T-helper 2 cell (primary cell): Measurements from ENCODE around the gene NRM.
A peak's percentile ranks its signal among the peaks of the same experiment; 100 is the strongest.
"Not testable (repeated sequence)": the region's sequence is repeated elsewhere in the genome, so short reads cannot be mapped to it uniquely, and the experiment has no call there.

ENCODE experiments used
- DNase-seq, 5 experiments: peaks; one replicate each; pipeline versions ENCODE4 v3.0.0 to v3.0.0-alpha.2; 2012 to 2022

Gene NRM

DNA sequence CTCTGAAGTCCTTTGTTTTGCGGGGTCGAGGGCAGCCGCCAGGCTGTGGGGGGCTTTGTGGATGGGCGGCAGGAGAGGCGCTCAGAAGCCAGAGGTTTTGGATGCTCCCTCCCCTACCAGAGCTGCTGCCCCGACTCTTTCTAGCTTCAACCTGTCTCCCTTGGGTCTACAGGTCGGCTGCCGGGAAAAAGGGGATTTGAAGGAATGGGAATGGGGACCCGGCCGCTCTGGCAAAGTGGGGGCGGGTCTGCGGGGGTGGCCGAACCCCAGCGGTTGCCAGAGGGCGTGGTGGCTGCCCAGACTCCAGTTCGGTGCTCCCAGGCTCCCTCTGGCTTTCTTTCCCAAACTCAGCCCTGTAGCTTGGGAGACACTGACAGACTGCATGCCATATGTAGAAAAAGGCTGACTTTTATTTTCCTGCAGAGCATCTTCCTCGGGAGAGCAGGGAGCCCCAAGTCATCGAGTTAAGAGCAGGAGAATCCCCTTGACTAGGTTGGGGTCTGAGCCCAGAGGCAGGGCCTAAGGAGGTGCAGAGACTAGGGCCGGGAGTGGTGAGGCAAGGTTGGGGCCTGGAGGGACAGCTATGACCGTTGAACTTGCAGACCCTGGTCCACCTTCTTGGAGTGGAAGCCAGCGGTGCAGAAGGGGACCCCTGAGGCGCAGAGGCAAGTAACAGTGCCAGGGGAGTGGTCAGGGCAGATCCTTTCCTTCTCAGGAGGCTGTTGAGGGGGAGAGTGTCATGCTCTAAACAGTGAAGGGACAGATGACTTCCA is 2.9 kb downstream of the NRM start:
- DNase-seq: no peak

DNA sequence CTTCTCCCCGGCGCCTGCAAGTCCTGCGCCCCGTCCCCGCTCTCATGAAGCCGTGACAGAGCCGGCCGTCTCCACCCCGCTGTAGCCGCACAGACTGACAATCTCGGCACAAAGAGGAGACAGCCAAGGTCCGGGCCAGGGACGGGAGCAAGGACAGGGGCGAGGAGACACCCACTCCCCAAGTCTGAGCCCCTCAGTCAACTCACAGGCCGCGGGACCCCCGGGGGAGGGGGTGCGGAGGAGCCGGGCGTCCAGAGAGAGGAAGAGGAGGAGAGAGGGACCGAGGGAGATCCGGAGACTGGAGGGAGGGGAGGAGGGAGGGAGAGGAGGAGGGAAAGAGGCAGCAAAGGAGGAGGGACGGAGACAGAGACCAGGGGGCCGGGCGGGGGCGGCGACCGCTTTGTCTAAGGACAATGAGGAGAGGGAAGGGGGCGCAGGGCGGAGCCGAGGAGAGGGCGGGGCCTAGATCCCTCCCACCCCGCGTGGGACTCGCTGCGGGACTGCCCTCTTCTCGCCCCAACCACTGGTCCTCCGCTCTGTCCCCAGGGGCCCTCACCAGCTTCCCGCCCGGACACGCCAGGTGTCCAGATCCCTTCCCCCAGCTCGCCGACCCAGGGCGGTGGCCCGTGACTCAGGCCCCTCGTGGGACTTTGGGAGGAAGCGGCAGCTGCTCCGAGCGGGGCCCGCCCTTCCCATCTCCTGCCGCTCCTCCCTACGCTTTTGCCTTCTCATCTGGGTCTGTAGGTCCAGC is 3.7 kb downstream of the NRM start:
- peak; percentile 49 to 79 (median 71) for DNase-seq

DNA sequence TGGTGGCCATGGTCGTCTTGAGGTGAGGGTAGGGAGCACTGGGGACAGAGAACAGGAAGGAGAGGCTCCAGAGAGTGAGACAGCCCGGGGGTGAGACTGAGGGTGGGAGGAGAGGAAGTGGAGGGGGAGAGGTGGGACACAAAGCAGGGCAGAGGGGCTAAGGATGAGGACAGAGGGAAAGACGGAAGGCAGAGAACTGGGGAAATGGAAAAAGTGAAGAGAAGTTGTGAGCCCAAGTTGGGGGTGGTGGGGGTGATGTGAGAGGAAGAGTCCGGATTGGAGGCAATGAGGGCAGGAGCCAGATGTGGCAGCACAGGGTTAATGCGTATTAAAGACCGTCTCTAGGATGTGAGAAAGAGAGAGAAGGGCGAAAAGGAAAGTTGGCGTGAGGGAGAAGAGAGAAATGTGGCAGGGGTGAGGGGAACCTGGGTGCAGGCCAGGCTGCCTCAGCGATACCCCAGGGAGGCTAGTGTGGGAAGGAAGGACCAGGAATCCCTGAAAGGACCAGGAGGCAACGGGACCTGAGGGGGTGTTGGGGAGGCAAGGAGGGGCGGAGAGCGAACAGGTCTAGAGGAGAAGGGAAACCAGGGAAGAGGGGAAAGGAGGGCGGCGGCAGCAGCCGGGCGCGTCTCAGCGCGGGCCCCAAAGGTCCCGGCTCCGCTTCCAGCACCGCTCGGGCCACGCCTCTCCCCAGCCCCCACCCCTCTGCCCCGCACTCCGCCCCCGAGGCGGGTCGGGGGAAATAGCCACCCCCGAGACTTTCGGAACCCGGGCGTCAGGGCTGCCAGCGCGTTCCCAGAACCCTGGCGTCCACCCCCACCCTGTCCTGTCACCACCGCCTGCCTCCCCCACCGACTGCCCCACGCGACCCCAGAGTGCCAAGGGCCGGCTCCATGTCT is 4.5 kb downstream of the NRM start, which contains the start of gene PPP1R18:
Gene PPP1R18 (minus strand): TSS at position 637 of the 899 bp plus-strand sequence. CDS start 627 bp downstream, at position 10.
- DNase-seq: peak; percentile 57 to 83 (median 79)

- peak in 2 of 5 experiments; percentile 15 to 39 for DNase-seq
These were observed 5.4 kb downstream of the NRM start for GRCh38 chr6:30685157-30686008.

- DNase-seq: peak in 3 of 5 experiments; percentile 22 to 85 (median 30)
These were observed 6.2 kb downstream of the NRM start for GRCh38 chr6:30684386-30685156.

DNA sequence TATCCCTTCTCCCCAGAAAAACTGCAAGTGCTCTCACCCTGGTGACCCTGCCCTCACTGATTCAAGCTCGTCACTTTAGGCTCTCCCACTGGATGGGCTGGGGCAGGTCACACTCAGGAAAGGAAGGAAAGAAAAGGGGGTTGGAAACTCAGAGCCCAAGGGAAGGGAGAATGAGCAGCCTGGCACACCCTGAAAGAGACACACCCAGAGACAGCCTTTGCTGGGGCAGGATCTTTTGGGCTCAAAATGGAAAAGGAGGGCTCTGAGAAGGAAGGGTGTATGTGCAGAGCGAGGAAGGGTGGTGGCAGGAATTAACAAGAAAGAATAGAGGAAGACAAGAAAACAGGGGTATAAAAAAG is 6.8 kb downstream of the NRM start:
- no peak for DNase-seq

GRCh38 chr6:30683183-30683979 is 7.4 kb downstream of the NRM start:
- DNase-seq: peak in 1 of 5 experiments; percentile 15

DNA sequence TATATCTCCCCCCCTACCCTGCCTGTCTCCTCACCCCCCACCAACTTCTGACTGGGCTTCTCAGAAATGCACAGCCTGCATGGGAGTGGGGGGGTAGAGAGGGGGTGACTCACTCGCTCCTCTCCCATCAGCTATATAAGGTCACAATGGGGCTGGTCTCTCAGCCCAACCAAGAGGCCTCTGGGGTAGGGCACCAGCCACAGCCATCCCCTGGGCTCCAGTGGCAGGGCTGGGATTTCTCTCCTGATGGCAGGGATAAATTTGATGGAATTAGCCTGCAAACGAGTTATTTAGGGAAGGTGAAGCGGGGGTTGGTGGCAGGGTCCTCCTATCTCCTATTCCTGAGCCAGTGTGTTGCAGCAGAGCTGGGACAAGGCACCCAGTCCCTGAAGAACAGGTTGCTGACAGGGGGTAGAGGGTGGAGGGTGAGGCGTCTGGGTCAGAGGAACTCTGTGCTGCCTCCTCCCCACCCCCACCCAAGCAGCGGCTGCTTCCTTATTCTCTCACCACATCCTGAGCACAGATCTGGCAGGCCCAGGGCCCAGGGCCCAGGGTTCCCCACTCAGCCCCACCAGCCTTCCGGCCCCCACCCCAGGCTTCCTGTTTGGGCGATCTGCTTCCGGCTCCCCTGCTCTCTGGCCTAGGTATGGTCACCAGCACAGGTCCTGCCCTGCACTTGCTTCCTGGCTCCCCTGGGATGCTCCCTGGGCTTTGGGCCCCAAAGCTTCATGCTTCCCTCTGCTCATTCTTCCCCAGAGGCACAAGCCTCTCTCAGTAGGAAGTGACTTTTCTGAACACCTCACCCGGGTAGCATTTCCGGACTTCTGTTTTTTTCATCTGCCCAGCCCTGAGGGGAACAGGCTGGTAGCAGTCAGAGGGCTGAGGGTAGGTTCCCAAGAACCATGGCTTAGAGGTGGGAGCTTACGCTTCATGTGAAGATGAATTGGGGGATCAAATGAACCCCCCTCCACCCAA is 8.4 kb downstream of the NRM start:
- peak; percentile 72 to 97 (median 82) for DNase-seq

DNA sequence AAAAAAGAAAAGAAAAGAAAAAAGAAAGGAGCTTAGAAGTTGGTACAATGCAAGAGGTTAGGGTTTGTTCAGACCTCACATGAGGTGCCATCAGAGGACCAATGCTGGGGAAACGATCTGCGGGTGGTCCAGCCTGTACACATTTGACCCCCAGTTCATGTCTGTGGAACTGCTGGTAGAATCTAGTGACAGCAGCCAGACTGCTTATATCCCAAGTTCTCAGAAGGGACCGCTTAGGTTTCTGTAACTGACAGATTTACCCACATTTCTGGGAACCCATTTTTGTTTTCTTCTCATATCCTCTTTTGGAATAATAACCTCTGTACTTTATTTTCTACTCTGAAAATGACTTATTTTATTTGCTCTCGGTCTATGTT is 9.0 kb downstream of the NRM start:
- DNase-seq: no peak

- DNase-seq: no peak
These were observed 10.8 kb downstream of the NRM start for GRCh38 chr6:30679765-30680535.

DNA sequence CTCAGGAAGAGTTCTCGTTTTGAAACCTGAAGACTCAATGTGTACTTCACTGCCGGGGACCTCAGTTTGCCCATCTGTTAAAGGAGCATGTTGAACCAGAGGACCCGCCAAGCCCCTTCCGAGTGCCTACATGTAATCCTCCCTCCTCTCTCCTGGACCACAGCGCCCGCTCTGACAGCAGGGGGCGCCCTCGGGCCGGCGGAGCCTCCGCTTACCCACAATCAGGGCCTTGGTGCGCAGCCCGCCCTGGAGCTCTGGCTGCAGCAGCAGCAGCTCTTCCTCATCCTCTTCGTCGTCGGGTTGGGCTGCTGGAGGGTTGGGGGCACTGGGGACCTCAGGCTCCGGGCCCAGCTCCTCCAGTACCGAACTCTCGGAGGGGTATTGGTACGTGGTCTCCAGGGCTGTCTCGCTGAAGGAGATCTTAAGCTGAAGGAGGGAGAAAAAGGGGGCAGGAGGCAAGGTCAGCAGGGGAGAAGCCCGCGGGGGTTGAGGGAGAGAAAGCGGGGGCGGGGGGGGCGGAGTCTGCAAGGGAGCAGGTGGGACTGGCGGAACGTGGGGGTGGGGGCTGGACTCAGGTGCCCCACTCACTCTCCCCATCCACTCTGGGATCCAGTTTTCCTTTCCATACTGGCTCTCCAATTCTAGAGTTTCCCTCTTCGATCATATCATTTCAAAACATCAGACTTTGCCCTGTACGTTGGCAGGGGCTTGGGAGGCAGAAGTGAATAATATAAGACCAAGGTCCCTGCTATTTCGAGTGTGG is 11.6 kb downstream of the NRM start:
- peak; percentile 82 to 89 (median 89) for DNase-seq

DNA sequence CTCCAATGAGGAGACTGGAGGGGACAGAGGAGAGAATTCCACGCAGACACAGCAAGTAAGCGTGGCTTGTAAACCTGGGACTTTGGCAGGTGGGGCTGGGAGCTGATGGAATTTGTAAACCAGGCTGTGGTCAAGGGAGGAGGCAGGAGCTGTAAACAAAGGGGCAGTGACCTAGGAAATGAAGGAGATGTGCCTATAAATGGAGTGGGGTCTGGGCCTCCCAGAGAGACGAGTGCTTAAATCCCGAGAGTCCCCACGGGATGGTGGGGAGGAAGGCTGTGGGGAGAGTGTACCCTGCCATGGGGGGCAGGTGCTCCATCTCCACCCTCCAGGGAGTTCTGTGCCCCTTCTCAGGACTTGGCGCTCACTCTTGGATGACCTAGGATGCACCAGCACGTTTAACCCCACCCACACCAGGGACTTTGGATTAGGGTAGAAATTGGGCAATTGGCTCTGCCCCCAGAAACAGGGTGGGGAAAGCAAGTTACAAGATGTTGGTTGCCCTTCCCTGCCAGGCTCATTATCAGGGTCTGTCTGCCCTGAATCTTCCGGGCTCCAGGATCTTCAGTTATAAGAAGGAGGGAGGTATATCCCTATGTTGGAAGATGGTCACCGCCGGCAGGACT is 14.0 kb downstream of the NRM start:
- no peak for DNase-seq

DNA sequence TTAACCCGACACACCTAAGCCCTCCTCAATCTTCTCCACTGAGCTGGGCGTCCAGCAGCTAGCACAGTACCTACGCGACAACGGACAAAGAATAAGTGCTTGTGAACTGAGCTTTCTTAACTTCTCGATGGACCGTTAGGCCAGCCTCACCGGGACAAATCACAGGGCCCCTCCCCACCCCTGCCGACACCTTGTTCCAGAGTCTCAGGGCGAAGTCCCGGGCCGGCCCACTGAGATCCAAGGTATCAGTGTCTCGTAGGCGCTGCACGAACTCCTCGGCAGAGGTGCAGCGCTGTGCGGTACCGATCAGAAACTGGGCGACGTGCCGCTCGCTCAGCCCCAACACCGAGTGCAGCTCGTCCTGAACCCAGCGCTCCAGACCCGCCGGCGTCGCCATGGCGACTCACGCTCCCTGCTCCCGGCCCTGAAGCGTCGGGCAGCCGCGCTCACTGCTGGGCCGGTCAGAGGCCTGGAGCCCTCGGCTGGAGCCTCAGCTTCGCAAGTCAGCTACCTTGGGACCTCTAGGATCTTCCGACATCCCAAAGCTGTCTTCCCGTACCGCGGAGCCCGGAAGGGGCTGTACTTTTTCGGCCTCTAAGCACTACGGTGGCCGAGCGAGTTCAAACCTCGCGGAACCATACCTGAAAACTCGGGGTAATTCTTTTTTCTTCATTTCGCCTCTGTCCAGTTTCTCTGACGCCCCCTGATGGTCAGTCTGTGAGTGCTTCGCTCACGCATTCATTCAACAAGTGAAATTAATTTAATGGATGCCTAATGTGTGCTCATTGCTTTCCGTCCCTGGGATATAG is 18.1 kb downstream of the NRM start, which contains the start of gene DHX16:
Gene DHX16 (minus strand): TSS at position 562 of the 809 bp plus-strand sequence. CDS start 165 bp downstream, at position 397.
- peak; percentile 65 to 94 (median 82) for DNase-seq

GRCh38 chr6:30670760-30671527 is 19.8 kb downstream of the NRM start:
- DNase-seq: no peak

- DNase-seq: not testable (repeated sequence)
These were observed 24.5 kb downstream of the NRM start for GRCh38 chr6:30666300-30666699.
